Progenitor cell of endocrine pancreas (in vitro differentiated cells): ENCODE results near the gene C2orf78. TPM values are rescaled to one million over a fixed set of nuclear protein-coding genes. Genes with fewer than 3 reads are reported as not detected.

Experiments used
- DNase-seq: peaks from one replicate; pipeline ENCODE4 v3.0.0; 2021; ENCODE audit warnings: low spot score; ENCODE audit not compliant: unreplicated experiment
- H3K27ac Mint-ChIP-seq: 2 replicates; pipeline ENCODE4 v1.8.0; 2021; ENCODE audit warnings: mild to moderate bottlenecking, moderate library complexity, mixed read lengths
- H3K27me3 Mint-ChIP-seq: 2 replicates; pipeline ENCODE4 v1.8.0; 2021; ENCODE audit warnings: mixed read lengths
- H3K36me3 Mint-ChIP-seq: 2 replicates; pipeline ENCODE4 v1.8.0; 2022; ENCODE audit warnings: mixed read lengths; ENCODE audit not compliant: insufficient read depth
- H3K4me1 Mint-ChIP-seq: 2 replicates; pipeline ENCODE4 v1.8.0; 2021; ENCODE audit warnings: low read depth, mixed read lengths
- H3K4me3 Mint-ChIP-seq: 2 replicates; pipeline ENCODE4 v1.8.0; 2021; ENCODE audit warnings: low read depth, mild to moderate bottlenecking, moderate library complexity, mixed read lengths
- H3K9me3 Mint-ChIP-seq: 2 replicates; pipeline ENCODE4 v1.8.0; 2021; ENCODE audit warnings: low read depth, mixed read lengths
- total RNA-seq: library from RNA; stranded (reverse); gene quantifications from 2 replicates; pipeline ENCODE4 v1.2.1, GENCODE V29; 2021
- TF ChIP-seq, protein P1 (sequence below): fragments of 200-600 bp; sonication (generic); IDR thresholded peaks from one replicate; pipeline ENCODE4 v1.5.0; 2021; ENCODE audit warnings: antibody characterized with exemption, mild to moderate bottlenecking; ENCODE audit not compliant: unreplicated experiment

Gene C2orf78
- total RNA-seq, 1 donor from 2014 or later: not detected

DNA sequence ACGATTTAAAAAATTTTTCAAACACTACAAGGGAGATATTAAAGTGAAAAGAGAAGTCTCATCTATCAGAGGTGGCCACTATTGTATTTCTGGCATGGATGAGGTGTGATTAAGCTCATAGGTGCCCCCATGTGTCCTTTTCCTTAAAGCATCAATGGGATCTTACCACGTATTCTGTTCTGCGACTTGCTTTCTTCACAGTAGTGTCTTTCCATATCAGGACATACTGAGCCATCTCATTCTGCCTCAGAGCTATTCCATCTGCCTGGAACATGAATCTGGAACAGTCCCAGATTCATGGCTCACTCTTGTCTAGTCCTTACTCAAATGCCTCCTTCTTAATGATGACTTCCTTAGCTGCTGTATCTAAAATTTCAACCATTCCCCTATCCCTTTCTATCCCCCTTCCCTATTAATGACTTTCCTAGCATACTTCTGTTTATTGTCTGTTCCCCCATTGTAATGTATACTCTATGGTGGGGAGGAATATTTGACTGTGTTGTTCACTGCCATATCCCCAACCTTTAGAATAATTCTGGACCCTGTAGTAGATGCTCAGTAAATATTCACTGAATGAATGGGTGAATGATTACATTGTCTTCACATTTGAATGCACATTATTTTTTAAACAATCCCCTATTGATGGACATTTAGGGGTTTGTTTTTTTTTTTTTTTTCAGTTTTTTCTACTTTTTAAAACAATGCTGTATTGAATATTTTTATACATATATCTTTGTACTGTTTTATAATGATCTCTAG is 55.8 kb downstream of the C2orf78 start:
- Mint-ChIP-seq H3K9me3 (no peaks in the 10 kb centered on the region), H3K4me1 (peaks cover 11% of the 10 kb centered on the region), H3K27me3 (no peaks in the 10 kb centered on the region), H3K4me3 (no peak overlapping the region), H3K36me3 (peaks cover 12% of the 10 kb centered on the region), H3K27ac (no peak overlapping the region)
- TF ChIP-seq, protein P1, sequence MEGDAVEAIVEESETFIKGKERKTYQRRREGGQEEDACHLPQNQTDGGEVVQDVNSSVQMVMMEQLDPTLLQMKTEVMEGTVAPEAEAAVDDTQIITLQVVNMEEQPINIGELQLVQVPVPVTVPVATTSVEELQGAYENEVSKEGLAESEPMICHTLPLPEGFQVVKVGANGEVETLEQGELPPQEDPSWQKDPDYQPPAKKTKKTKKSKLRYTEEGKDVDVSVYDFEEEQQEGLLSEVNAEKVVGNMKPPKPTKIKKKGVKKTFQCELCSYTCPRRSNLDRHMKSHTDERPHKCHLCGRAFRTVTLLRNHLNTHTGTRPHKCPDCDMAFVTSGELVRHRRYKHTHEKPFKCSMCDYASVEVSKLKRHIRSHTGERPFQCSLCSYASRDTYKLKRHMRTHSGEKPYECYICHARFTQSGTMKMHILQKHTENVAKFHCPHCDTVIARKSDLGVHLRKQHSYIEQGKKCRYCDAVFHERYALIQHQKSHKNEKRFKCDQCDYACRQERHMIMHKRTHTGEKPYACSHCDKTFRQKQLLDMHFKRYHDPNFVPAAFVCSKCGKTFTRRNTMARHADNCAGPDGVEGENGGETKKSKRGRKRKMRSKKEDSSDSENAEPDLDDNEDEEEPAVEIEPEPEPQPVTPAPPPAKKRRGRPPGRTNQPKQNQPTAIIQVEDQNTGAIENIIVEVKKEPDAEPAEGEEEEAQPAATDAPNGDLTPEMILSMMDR: no peak
- no peak for DNase-seq

DNA sequence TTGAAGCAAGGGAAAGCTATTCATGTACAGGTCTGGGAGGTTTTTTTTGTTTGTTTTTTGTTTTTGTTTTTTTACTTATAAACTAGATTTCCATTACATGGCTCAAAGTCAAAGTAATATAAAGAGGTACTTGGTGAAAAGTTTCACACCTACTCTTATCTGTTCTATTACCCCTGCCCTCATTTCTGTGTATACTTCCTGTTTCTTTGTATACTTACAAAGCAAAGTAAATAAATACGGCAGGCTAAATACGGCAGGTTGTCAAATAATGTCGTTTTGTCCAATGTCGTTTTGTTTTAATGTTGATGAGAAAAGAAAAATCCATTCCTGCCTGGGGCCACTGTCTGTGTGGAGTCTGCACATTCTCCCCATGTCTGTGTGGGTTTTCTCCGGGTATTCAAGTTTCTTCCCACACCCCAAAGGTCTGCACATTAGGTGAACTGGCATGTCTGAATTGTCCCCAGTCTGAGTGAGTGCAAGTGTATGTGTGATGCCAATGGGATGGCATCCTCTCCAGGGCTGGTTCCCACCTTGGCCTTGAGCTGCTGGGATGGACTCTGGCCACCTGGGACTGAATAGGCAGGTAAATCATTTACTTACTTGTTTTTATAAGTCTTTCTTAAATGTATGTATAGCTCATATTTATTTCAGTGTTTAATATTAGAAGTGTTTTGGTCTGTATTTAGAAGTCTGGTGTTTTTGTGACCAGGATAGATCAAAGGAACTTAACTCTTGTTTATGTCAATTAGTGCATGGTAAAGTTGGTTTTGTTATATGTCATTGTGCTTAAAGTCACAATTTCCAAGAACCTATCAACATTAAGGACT is 58.1 kb downstream of the C2orf78 start:
- peaks cover 11% of the 10 kb centered on the region for H3K4me1 Mint-ChIP-seq
- H3K9me3 Mint-ChIP-seq: no peaks in the 10 kb centered on the region
- H3K27me3 Mint-ChIP-seq: no peaks in the 10 kb centered on the region
- DNase-seq: no peak
- TF ChIP-seq, protein P1: no peak
- peaks cover 16% of the 10 kb centered on the region for H3K36me3 Mint-ChIP-seq
- H3K27ac Mint-ChIP-seq: peak overlapping the region; percentile 84
- no peak overlapping the region for H3K4me3 Mint-ChIP-seq

DNA sequence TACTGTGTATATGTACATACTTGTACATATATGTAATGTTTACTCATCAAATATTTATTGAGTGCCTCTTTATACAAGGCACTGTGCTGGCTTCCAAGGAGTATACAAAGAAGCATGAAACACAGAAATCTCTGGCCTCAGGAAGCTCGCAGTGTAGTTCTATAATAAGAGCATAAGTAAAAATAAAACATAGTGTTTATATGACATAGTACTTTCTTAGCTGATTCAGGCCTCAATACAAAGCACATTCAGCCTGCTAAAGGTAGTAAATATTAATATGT is 58.7 kb downstream of the C2orf78 start:
- H3K27ac Mint-ChIP-seq: peak overlapping the region; percentile 84
- no peak overlapping the region for H3K4me3 Mint-ChIP-seq
- no peaks in the 10 kb centered on the region for H3K27me3 Mint-ChIP-seq
- no peaks in the 10 kb centered on the region for H3K9me3 Mint-ChIP-seq
- peaks cover 18% of the 10 kb centered on the region for H3K36me3 Mint-ChIP-seq
- H3K4me1 Mint-ChIP-seq: peaks cover 11% of the 10 kb centered on the region
- TF ChIP-seq, protein P1: no peak
- DNase-seq: no peak

GRCh38 chr2:73844087-73844486 is 60.1 kb downstream of the C2orf78 start:
- H3K27ac Mint-ChIP-seq: no peak overlapping the region
- H3K36me3 Mint-ChIP-seq: peaks cover 22% of the 10 kb centered on the region
- peaks cover 11% of the 10 kb centered on the region for H3K4me1 Mint-ChIP-seq
- H3K27me3 Mint-ChIP-seq: no peaks in the 10 kb centered on the region
- TF ChIP-seq, protein P1: no peak
- no peaks in the 10 kb centered on the region for H3K9me3 Mint-ChIP-seq
- no peak overlapping the region for H3K4me3 Mint-ChIP-seq
- no peak for DNase-seq

DNA sequence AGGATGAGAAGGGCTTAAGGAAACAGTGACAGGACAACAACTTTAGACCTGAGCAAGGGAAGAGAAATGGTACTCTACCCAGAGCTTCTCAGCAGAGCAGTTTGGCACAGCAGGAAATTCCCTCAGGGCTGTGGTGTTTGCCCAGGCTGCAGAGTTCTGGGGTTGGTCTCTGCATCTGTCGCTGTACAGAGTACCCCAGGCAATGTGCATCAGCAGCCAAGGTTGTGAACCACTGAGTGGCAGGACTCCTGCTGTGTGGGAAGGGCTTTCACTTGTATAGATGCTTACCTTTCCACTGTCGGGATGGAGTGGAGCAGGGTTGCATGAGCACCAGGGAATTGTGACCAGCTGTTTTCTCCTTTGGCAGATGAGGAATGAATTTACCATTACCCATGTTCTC is 66.0 kb downstream of the C2orf78 start:
- Mint-ChIP-seq H3K9me3 (no peaks in the 10 kb centered on the region), H3K4me1 (no peaks in the 10 kb centered on the region), H3K27me3 (no peaks in the 10 kb centered on the region), H3K4me3 (no peak overlapping the region), H3K36me3 (peaks cover 21% of the 10 kb centered on the region), H3K27ac (no peak overlapping the region)
- no peak for DNase-seq
- TF ChIP-seq, protein P1: no peak
